Measurements from ENCODE around the gene PCDH1.

DNA sequence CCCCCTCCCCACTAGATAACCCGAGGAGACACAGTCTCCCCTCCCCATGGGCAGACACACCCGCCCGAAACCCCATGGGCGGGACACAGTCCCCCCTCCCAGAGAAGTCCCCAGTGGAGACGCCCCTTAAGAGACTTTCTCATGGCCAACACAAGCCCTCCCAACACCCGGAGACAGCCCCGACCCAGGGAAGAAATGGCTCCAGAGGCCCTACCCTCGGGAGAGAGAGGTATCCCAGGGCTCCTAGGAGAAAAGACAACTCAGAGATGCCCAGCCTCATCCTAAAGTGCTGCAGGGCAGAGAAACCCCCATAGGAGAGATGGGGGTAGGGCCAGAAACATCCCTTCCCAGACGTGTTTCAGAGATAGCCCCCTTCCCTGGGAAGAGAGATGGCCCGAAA is 27.4 kb downstream of the PCDH1 start:
- TF ChIP-seq, protein P1, sequence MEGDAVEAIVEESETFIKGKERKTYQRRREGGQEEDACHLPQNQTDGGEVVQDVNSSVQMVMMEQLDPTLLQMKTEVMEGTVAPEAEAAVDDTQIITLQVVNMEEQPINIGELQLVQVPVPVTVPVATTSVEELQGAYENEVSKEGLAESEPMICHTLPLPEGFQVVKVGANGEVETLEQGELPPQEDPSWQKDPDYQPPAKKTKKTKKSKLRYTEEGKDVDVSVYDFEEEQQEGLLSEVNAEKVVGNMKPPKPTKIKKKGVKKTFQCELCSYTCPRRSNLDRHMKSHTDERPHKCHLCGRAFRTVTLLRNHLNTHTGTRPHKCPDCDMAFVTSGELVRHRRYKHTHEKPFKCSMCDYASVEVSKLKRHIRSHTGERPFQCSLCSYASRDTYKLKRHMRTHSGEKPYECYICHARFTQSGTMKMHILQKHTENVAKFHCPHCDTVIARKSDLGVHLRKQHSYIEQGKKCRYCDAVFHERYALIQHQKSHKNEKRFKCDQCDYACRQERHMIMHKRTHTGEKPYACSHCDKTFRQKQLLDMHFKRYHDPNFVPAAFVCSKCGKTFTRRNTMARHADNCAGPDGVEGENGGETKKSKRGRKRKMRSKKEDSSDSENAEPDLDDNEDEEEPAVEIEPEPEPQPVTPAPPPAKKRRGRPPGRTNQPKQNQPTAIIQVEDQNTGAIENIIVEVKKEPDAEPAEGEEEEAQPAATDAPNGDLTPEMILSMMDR (IDR thresholded peaks at IDR 0.05), result no peak
- no peak for TF ChIP-seq POLR2A (IDR thresholded peaks at IDR 0.05)

All from right lobe of liver (tissue), 4 donors.